ENCODE measurements around the gene OTOG.
"Not testable (repeated sequence)": the region's sequence is repeated elsewhere in the genome, so short reads cannot be mapped to it uniquely, and the experiment has no call there.

OTOG gene

DNA sequence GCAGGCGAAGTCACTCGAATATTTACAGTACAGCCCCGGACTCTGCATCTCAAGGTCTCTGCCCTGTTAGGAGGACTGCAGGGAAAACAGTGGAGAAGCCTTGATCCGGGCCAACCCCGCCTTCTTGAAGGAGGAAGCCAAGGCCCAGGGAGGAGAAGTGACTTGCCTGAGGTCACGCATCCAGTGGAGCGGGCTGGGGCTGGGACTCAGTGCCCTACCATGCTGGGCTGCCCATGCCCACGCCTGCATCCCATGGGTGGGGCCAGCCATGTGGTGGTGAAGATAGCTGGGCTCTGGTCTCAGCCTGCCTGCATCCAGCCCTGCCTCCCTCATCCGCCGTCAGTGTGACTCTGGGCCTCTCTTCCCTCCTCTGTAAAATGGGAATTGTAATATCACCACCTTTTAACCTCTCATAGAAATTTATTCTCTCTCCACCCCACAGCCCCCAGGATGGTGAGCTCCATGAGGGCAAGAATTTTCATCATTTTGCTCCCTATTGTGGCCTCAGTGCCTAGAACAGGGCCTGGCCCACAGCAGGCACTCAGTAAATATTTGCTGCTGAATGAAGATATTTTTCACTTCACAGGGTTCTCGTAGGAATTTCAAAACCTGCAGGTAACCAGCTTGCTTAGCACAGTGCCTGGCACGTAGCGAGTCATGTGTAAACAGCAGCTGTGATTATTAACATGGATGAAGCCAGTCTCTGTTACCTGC lies 57.3 kb downstream of the OTOG start:
- DNase-seq (ENCODE audit: low read depth), result no peak

DNA sequence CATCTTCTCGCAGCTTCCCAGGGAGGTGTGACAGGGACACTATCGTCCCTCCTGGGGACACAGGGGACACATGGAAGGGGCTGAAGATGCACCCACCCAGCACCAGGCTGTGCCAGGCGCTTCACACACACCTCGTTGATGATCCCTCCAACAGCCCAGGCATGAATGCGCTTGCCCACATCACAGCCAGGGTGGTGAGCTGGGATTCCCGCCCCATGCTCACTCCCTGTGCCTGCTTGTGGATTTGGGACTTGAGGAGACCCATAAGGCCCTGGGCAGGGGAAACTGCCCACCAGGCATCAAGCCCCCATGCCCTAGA lies 57.8 kb downstream of the OTOG start:
- DNase-seq (ENCODE audit: low read depth), result no peak

DNA sequence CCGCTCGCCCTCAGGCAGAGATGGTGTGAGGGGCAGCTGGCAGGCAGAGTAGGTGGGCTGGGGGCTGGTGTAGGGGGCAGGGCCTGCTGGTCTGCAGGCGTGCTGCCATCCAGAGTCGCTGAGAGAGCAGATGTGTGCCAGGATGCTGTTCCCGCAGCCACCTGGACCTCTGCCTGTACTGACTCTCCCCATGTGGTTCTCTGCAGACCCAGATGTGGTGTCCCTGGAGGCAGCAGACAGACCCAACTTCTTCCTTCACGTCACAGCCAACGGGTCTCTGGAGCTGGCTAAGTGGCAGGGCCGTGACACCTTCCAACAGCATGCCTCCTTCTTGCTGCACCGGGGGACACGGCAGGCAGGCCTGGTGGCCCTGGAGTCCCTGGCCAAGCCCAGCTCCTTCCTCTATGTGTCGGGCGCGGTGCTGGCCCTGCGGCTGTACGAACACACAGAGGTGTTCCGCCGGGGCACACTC lies 58.6 kb downstream of the OTOG start:
- no peak for DNase-seq (ENCODE audit: low read depth)

- DNase-seq (ENCODE audit: low read depth), result no peak
Observed at GRCh38 chr11:17606233-17607082, 59.4 kb downstream of the OTOG start.

GRCh38 chr11:17607083-17607429 lies 60.0 kb downstream of the OTOG start:
- no peak for DNase-seq (ENCODE audit: low read depth)

GRCh38 chr11:17607591-17608570 lies 60.8 kb downstream of the OTOG start:
- DNase-seq (ENCODE audit: low read depth), result no peak

DNA sequence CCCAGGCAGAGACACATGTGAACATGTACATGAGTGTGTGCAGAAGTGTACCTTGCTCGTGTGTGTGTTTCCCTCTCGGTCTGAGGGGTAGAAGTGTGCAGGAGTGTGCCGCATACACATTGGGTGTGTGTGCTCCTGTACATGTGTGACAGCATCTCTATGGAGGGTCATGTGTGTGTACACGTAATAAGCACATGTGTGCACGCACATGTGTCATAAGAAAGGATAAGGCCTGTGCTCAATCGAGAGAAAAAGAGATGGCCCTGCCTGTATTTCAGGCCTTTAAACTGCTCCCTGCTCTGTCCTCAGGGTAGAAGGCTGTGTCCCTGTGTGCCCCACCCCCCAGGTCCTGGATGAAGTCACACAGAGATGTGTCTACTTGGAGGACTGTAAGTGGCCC lies 61.8 kb downstream of the OTOG start:
- no peak for DNase-seq (ENCODE audit: low read depth)

DNA sequence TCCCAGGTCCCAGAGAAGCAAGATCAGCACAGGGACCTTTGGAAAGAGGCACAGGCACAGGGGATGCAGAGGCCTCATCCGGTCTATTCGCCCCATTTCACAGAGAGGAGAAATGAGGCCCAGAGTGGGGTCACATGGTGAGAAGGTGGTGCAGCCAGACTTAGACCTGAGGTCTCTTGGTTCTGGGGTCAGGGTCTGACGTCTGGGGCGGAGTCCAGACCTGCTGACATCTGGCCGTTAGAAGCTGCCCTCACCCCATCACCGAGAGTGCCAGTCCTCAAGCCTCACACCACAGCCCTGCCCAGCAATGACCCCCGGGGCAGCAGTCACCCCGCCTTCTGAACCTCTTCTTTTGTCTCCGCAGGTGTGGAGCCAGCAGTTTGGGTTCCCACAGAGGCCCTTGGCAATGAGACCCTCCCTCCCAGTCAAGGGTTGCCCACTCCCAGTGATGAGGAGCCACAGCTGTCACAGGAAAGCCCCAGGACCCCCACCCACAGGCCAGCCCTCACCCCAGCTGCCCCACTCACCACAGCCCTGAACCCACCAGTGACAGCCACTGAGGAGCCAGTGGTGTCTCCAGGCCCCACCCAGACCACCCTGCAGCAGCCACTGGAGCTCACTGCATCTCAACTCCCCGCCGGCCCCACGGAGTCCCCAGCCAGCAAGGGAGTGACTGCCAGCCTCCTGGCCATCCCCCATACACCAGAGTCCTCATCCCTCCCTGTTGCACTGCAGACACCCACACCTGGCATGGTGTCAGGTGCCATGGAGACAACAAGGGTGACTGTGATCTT lies 62.4 kb downstream of the OTOG start:
- DNase-seq (ENCODE audit: low read depth), result no peak

DNA sequence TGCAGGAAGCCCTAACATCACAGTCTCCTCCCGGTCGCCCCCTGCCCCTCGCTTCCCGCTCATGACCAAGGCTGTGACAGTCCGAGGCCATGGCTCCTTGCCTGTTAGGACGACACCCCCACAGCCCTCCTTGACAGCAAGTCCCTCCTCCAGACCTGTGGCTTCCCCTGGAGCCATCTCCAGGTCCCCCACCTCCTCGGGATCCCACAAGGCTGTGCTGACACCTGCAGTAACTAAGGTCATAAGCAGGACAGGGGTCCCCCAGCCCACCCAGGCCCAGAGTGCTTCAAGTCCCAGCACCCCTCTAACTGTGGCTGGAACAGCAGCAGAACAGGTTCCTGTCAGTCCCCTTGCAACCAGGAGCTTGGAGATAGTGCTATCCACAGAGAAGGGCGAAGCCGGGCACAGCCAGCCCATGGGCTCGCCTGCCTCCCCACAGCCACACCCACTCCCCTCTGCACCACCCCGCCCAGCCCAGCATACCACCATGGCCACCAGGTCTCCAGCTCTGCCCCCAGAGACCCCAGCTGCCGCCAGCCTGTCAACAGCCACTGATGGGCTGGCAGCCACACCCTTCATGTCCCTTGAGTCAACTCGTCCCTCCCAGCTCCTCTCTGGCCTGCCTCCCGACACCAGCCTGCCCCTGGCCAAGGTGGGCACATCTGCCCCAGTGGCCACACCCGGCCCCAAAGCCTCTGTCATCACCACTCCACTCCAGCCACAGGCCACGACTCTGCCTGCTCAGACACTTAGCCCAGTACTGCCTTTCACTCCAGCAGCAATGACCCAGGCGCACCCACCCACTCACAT lies 63.2 kb downstream of the OTOG start:
- no peak for DNase-seq (ENCODE audit: low read depth)

DNA sequence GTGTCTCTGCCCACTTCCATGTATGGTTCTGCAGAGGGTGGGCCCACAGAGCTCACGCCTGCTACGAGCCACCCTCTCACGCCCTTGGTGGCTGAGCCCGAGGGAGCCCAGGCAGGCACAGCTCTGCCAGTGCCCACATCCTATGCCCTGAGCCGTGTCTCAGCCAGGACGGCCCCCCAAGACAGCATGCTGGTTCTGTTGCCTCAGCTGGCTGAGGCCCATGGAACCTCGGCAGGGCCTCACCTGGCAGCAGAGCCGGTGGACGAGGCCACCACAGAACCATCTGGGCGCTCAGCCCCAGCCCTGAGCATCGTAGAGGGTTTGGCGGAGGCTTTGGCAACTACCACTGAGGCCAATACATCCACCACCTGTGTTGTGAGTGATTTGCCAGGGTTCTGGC lies 64.0 kb downstream of the OTOG start:
- no peak for DNase-seq (ENCODE audit: low read depth)

DNA sequence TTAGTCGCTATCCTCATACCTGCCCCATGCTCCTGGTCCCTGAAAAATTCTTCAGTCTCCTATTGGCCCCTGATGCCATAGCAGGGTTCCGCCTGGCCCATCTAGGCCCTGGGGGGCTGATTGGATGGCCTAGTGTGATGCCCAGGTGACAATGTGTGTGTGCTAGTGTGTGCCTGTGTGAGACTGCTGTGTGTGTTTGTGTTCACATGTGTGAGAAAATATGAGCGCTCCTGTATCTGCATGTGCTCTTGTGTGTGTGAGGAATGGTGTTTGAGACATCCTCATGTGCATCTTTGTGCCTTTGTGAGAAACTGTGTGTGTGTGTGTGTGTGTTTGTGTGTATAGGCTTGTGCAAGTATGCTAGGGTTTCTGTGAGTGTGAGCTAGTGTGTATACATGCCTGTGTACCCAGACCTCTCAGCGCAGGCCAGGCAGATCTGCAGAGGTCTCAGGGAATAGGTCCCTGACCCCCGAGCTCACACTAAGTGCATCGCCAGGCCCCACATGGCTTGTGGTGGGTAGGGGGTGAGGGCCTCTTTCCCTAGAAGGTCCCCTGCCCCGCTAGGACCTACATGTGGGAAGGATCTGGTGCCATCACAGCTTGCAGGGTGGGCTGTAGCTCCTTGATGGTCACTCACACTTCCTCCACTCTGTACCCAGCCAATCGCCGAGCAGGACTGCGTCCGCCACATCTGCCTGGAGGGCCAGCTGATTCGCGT lies 64.6 kb downstream of the OTOG start:
- DNase-seq (ENCODE audit: low read depth), result no peak

- DNase-seq (ENCODE audit: low read depth), result no peak
Observed at GRCh38 chr11:17612221-17613188, 65.4 kb downstream of the OTOG start.

DNA sequence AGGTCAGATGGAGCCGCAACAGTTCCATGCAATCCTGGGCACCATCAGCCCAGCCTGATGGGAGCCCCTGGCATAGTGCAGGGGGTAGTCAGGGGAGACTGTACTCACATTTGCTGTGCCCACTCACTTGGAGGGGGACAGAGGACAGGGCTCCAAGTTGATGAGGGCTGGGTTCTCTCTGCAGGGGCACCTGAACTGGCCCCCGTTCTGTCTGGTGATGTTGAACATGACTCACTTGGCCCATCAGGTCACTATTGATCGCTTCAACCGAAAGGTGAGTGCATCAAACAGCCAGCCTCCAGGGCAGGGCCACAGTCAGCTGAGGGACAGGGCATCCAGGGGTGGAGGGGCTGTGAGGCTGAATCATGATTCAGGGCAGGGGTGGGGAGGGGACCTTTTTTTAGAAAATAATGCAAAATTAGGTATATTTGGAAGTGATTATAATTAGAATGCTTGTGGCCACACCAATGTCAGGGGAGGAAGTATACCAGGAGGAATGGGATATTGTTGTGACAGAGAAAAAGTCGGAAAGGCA lies 66.4 kb downstream of the OTOG start:
- DNase-seq (ENCODE audit: low read depth), result no peak

DNA sequence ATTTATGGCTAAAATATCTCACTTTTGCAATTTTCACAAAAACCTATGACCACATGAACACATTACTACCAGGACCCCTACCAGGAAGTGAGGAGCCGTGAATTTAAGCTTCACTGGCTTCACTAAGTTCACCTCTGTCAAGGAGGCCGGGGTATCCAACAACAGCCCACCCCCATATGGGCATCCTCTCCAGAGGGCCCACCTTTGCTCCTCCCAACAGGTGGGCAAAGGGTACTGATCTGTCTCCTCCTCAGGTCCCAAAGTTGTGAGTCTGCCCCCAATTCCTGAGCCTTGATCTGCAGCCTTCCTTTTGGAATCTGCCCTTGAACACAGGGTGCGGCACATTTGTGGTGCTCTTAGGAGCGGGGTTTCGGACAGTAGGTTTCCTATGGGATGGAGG lies 66.9 kb downstream of the OTOG start:
- DNase-seq (ENCODE audit: low read depth), result no peak

DNA sequence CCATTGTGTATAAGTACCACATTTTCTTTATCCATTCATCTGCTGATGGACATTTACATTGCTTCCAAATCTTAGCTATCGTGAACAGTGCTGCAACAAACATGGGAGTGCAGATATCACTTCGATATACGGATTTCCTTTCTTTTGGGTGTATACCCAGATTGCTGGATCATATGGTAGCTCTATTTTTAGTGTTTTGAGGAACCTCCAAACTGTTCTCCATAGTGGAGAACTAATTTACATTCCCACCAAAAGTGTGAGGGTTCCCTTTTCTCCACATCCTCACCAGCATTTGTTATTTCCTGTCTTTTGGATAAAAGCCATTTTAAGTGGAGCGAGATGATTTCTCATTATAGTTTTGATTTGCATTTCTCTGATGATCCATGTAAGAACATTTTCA lies 75.7 kb downstream of the OTOG start:
- not testable (repeated sequence) for DNase-seq (ENCODE audit: low read depth)

GRCh38 chr11:17629113-17629512 lies 82.1 kb downstream of the OTOG start:
- no peak for DNase-seq (ENCODE audit: low read depth)

GRCh38 chr11:17630936-17631335 lies 83.9 kb downstream of the OTOG start:
- DNase-seq (ENCODE audit: low read depth), result no peak

DNA sequence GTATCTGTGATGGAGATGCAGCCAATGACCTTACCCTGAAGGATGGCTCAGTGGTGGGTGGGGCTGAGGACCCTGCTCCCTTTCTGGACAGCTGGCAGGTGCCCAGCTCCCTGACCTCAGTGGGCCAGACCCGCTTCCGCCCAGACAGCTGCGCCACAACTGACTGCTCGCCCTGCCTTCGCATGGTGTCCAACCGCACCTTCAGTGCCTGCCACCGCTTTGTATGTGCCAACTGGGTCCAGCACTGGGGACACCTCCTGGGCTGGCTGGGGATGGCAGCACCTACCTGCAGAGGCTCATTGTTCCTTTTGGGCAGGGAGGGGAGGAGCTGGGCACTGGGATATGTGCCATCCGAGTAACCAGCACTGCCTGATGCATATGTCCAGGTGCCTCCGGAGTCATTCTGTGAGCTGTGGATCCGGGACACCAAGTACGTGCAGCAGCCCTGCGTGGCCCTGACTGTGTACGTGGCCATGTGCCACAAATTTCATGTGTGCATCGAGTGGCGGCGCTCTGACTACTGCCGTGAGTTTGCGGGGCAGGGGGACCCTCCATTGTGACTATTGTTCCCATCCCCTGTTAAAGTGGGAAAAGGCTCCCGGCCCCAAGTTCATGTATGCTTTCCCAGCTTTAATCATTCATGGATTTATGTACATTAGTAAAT lies 84.8 kb downstream of the OTOG start:
- DNase-seq (ENCODE audit: low read depth), result no peak
